Ammon's horn (tissue), 1 donor: ENCODE results near the gene NCKAP5.
"Not testable (repeated sequence)": the region's sequence is repeated elsewhere in the genome, so short reads cannot be mapped to it uniquely, and the experiment has no call there.

Source experiments
- DNase-seq: peaks from one replicate; pipeline ENCODE4 v3.0.0-alpha.2; 2016; ENCODE audit warnings: low spot score

Gene NCKAP5

GRCh38 chr2:133266041-133266925 lies 302.0 kb downstream of the NCKAP5 start:
- DNase-seq: peak; percentile 15

GRCh38 chr2:133265432-133265949 lies 302.8 kb downstream of the NCKAP5 start:
- DNase-seq: peak; percentile 70

- no peak for DNase-seq
Observed at GRCh38 chr2:133264989-133265401, 303.3 kb downstream of the NCKAP5 start.

GRCh38 chr2:133262893-133263292 lies 305.4 kb downstream of the NCKAP5 start:
- peak; percentile 20 for DNase-seq

- peak; percentile 65 for DNase-seq
Observed at GRCh38 chr2:133255360-133255759, 312.9 kb downstream of the NCKAP5 start.

GRCh38 chr2:133253793-133254192 lies 314.5 kb downstream of the NCKAP5 start:
- DNase-seq: no peak

GRCh38 chr2:133252780-133253355 lies 315.4 kb downstream of the NCKAP5 start:
- DNase-seq: no peak

- no peak for DNase-seq
Observed at GRCh38 chr2:133249362-133249761, 318.9 kb downstream of the NCKAP5 start.

GRCh38 chr2:133248264-133248663 lies 320.0 kb downstream of the NCKAP5 start:
- DNase-seq: no peak

GRCh38 chr2:133247631-133248030 lies 320.6 kb downstream of the NCKAP5 start:
- DNase-seq: peak; percentile 55

- no peak for DNase-seq
Observed at GRCh38 chr2:133241224-133241571, 327.1 kb downstream of the NCKAP5 start.

GRCh38 chr2:133240491-133241223 lies 327.6 kb downstream of the NCKAP5 start:
- DNase-seq: peak; percentile 36

- DNase-seq: no peak
Observed at GRCh38 chr2:133235968-133236367, 332.3 kb downstream of the NCKAP5 start.

- no peak for DNase-seq
Observed at GRCh38 chr2:133232556-133232955, 335.7 kb downstream of the NCKAP5 start.

GRCh38 chr2:133231264-133231663 lies 337.0 kb downstream of the NCKAP5 start:
- DNase-seq: no peak

GRCh38 chr2:133229974-133230373 lies 338.3 kb downstream of the NCKAP5 start:
- no peak for DNase-seq

GRCh38 chr2:133223226-133223625 lies 345.0 kb downstream of the NCKAP5 start:
- no peak for DNase-seq

GRCh38 chr2:133221398-133221797 lies 346.9 kb downstream of the NCKAP5 start:
- no peak for DNase-seq

GRCh38 chr2:133218204-133218603 lies 350.1 kb downstream of the NCKAP5 start:
- no peak for DNase-seq

GRCh38 chr2:133215477-133215876 lies 352.8 kb downstream of the NCKAP5 start:
- no peak for DNase-seq

GRCh38 chr2:133213651-133214050 lies 354.6 kb downstream of the NCKAP5 start:
- DNase-seq: no peak

- no peak for DNase-seq
Observed at GRCh38 chr2:133209325-133209724, 358.9 kb downstream of the NCKAP5 start.

- DNase-seq: not testable (repeated sequence)
Observed at GRCh38 chr2:133206666-133207065, 361.6 kb downstream of the NCKAP5 start.
